MM.1S (cell line): ENCODE measurements around the gene COL12A1.

Source experiments
- EZH2 ChIP-seq: fragments of 300-600 bp; sonication (generic); optimal IDR thresholded peaks from 2 replicates; pipeline ENCODE3; 2017; ENCODE audit warnings: low read depth, mild to moderate bottlenecking, antibody characterized with exemption, low read length, mixed read lengths
- TF ChIP-seq, protein P1 (sequence below): fragments of 300-600 bp; sonication (generic); IDR thresholded peaks from 2 replicates; pipeline ENCODE4 v1.5.1; 2016; ENCODE audit warnings: antibody characterized with exemption, low read length, mixed read lengths

DNA sequence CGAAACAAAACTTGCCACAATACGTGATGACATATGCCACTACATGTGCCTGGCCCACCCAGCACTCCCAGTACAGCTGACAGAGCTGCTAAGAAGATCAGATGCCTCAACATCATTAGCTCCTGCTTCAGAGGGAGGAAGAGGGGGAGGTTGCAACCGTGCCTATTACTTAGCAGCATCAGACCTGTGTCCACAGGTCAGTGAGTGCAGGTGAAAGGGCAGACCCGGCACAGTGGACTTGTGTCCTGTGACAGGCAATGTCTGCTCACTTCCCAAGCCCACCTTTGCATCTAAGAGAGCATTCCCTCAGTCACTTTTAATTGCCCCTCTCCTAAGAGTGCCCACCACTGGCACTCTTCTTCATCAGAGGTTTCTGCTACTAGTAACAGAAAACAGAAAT lies 9.4 kb upstream of the COL12A1 start:
- TF ChIP-seq, protein P1, sequence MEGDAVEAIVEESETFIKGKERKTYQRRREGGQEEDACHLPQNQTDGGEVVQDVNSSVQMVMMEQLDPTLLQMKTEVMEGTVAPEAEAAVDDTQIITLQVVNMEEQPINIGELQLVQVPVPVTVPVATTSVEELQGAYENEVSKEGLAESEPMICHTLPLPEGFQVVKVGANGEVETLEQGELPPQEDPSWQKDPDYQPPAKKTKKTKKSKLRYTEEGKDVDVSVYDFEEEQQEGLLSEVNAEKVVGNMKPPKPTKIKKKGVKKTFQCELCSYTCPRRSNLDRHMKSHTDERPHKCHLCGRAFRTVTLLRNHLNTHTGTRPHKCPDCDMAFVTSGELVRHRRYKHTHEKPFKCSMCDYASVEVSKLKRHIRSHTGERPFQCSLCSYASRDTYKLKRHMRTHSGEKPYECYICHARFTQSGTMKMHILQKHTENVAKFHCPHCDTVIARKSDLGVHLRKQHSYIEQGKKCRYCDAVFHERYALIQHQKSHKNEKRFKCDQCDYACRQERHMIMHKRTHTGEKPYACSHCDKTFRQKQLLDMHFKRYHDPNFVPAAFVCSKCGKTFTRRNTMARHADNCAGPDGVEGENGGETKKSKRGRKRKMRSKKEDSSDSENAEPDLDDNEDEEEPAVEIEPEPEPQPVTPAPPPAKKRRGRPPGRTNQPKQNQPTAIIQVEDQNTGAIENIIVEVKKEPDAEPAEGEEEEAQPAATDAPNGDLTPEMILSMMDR, result no peak
- no peak for TF ChIP-seq EZH2
